Measurements from ENCODE around the gene AQP6. TPM values are rescaled to one million over a fixed set of nuclear protein-coding genes. Genes with fewer than 3 reads are reported as not detected.

AQP6 gene
- total RNA-seq, 1 experiment from 2014 or later = not detected

DNA sequence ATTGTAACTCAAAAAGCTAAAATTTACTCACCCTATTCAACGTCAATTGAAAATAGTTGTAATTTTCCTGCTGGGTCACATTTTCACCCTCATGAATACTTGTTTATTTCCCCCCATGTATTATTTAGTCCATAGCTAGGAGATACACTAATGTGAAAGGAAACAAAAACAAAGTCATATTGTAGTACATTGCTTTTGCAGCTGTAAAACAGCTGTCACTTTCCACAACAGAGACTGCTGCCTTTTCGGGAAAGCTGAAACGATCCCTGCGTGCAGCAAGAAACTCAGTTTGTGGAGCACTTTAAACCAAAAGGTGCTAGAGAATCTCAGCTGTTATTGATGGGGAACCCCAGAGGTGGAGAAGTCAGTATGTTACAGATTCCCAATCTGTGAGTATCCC, 48.3 kb downstream of the AQP6 start:
- Histone ChIP-seq H3K4me1 (replicated peaks; ENCODE audit: insufficient read depth) (peaks cover 8% of the 10 kb centered on the region), H3K9me3 (ENCODE audit: insufficient read depth, low read depth) (no peaks in the 10 kb centered on the region), H2AFZ (no peak overlapping the region), H3K9me2 (ENCODE audit: insufficient read depth) (no peaks in the 10 kb centered on the region), H4K20me1 (ENCODE audit: insufficient read depth) (0 out of 2 replicates have a peak, but pooled peaks cover 6% of the 10 kb centered on the region), H3K27me3 (ENCODE audit: insufficient read depth, low read depth) (no peaks in the 10 kb centered on the region), H3K4me3 (no peak overlapping the region), H3K79me2 (ENCODE audit: low read depth) (peaks cover 89% of the 10 kb centered on the region), H3K4me2 (no peak overlapping the region), H3F3A (ENCODE audit: insufficient read depth, low read depth) (0 out of 2 replicates have a peak, but pooled peaks cover 12% of the 10 kb centered on the region), H3K27ac (no peak overlapping the region), H3K36me3 (ENCODE audit: low read depth) (peaks cover 5% of the 10 kb centered on the region; the same call in 1 of the 2 replicates)
- intact Hi-C loops (cut with micrococcal nuclease; ENCODE audit: unreplicated experiment) = loop anchor here (5.0 kb wide), 1 partner anchor 34 kb away; no protein-coding TSS in a partner anchor
- ChIA-PET CTCF (interaction anchor here (0.5 kb wide), 1 partner anchor 19 kb away, joined by 6 read pairs; no protein-coding TSS in a partner anchor), POLR2A (ENCODE audit: unreplicated experiment) (interaction anchor here (0.6 kb wide), 1 partner anchor 699 kb away, joined by 3 read pairs; no protein-coding TSS in a partner anchor)
- TF ChIP-seq CTCF (conservative IDR thresholded peaks at IDR 0.05) (no peak), EZH2 (IDR thresholded peaks at IDR 0.05; ENCODE audit: low read depth) (no peak)
- BruUV-seq (replicated peaks) = no TSS peak
- DNase-seq = no peak

DNA sequence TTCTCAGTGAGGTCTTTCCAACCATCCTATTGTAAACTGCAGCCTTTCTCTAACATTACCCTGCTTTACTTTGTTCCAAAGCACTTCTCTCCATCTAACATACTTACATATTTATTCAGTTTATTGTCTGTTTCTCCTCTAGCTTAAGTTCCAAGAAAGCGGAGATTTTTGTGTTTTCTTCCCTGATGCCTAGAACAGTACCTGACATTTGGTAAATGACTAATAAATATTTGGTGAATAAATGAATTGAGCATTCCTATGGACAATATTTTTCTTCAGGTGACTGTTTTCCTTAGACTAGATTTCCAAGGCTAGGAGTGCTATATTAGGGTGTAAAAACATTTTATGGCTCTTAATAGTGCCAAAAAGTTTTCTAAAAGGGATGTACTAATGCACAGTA, 50.2 kb downstream of the AQP6 start:
- intact Hi-C loops (cut with micrococcal nuclease; ENCODE audit: unreplicated experiment) = loop anchor here (5.0 kb wide), 1 partner anchor 36 kb away; no protein-coding TSS in a partner anchor
- DNase-seq = no peak
- Histone ChIP-seq H3K4me1 (replicated peaks; ENCODE audit: insufficient read depth) (peaks cover 8% of the 10 kb centered on the region), H3K9me3 (ENCODE audit: insufficient read depth, low read depth) (no peaks in the 10 kb centered on the region), H3K27me3 (ENCODE audit: insufficient read depth, low read depth) (no peaks in the 10 kb centered on the region), H3K4me2 (peak overlapping the region; percentile 72), H3F3A (ENCODE audit: insufficient read depth, low read depth) (0 out of 2 replicates have a peak, but pooled peaks cover 12% of the 10 kb centered on the region), H3K36me3 (ENCODE audit: low read depth) (peaks cover 5% of the 10 kb centered on the region; the same call in 1 of the 2 replicates), H3K79me2 (ENCODE audit: low read depth) (peaks cover 72% of the 10 kb centered on the region), H2AFZ (no peak overlapping the region), H3K4me3 (no peak overlapping the region), H4K20me1 (ENCODE audit: insufficient read depth) (0 out of 2 replicates have a peak, but pooled peaks cover 6% of the 10 kb centered on the region), H3K27ac (no peak overlapping the region), H3K9me2 (ENCODE audit: insufficient read depth) (no peaks in the 10 kb centered on the region)
- ChIA-PET POLR2A (ENCODE audit: unreplicated experiment) (no interaction called here), CTCF (no interaction called here)
- BruUV-seq (replicated peaks) = no TSS peak
- no peak for TF ChIP-seq EZH2 (IDR thresholded peaks at IDR 0.05; ENCODE audit: low read depth)
- TF ChIP-seq CTCF (conservative IDR thresholded peaks at IDR 0.05) = no peak

- Histone ChIP-seq H3K9me3 (ENCODE audit: insufficient read depth, low read depth) (no peaks in the 10 kb centered on the region), H3F3A (ENCODE audit: insufficient read depth, low read depth) (0 out of 2 replicates have a peak, but pooled peaks cover 12% of the 10 kb centered on the region), H3K4me3 (peak overlapping the region; percentile 76), H3K36me3 (ENCODE audit: low read depth) (peaks cover 5% of the 10 kb centered on the region; the same call in 1 of the 2 replicates), H3K4me1 (replicated peaks; ENCODE audit: insufficient read depth) (peaks cover 8% of the 10 kb centered on the region), H3K27me3 (ENCODE audit: insufficient read depth, low read depth) (no peaks in the 10 kb centered on the region), H3K79me2 (ENCODE audit: low read depth) (peaks cover 59% of the 10 kb centered on the region), H3K4me2 (peak overlapping the region; percentile 72), H3K27ac (no peak overlapping the region), H3K9me2 (ENCODE audit: insufficient read depth) (no peaks in the 10 kb centered on the region), H4K20me1 (ENCODE audit: insufficient read depth) (0 out of 2 replicates have a peak, but pooled peaks cover under 1% of the 10 kb centered on the region), H2AFZ (peak overlapping the region; percentile 93)
- intact Hi-C loops (cut with micrococcal nuclease; ENCODE audit: unreplicated experiment) = loop anchor here (5.0 kb wide), 1 partner anchor 37 kb away; no protein-coding TSS in a partner anchor
- TF ChIP-seq EZH2 (IDR thresholded peaks at IDR 0.05; ENCODE audit: low read depth) = no peak
- TF ChIP-seq CTCF (conservative IDR thresholded peaks at IDR 0.05) = no peak
- ChIA-PET CTCF (no interaction called here), POLR2A (ENCODE audit: unreplicated experiment) (no interaction called here)
- BruUV-seq (replicated peaks) = no TSS peak
- DNase-seq = no peak
These were observed 51.5 kb downstream of the AQP6 start for GRCh38 chr12:50024227-50024626.
